NCI-H1417 treated with DMSO at 0.1 percent for 48 hours (cell line): ENCODE results near the gene TCF19.

ENCODE experiments used
- DNase-seq: peaks from one replicate; lab custom pipeline; 2025; lab: John Stamatoyannopoulos, UW

Gene TCF19

GRCh38 chr6:31128093-31128676, 30.2 kb upstream of the TCF19 start:
- DNase-seq = no peak

- no peak for DNase-seq
These were observed 29.3 kb upstream of the TCF19 start for GRCh38 chr6:31129130-31129529.

- no peak for DNase-seq
These were observed 27.6 kb upstream of the TCF19 start for GRCh38 chr6:31130751-31131150.

- DNase-seq = no peak
These were observed 26.8 kb upstream of the TCF19 start for GRCh38 chr6:31131595-31131994.

- no peak for DNase-seq
These were observed 25.6 kb upstream of the TCF19 start for GRCh38 chr6:31132806-31133205.

GRCh38 chr6:31135710-31136109, 22.7 kb upstream of the TCF19 start:
- no peak for DNase-seq

- DNase-seq = no peak
These were observed 19.4 kb upstream of the TCF19 start, which contains the start of gene PSORS1C2 for GRCh38 chr6:31138982-31139381. PSORS1C2 (minus strand) TSS chr6:31139066; CDS start chr6:31139026, 40 bp downstream.

- DNase-seq = no peak
These were observed 18.8 kb upstream of the TCF19 start for GRCh38 chr6:31139599-31139998.

GRCh38 chr6:31140643-31141042, 17.7 kb upstream of the TCF19 start:
- DNase-seq = no peak

- DNase-seq = no peak
These were observed 16.0 kb upstream of the TCF19 start for GRCh38 chr6:31142361-31142761.

GRCh38 chr6:31143148-31143547, 15.2 kb upstream of the TCF19 start:
- no peak for DNase-seq

GRCh38 chr6:31144296-31144969, 14.0 kb upstream of the TCF19 start:
- no peak for DNase-seq

GRCh38 chr6:31144970-31145340, 13.4 kb upstream of the TCF19 start:
- no peak for DNase-seq

- DNase-seq = no peak
These were observed 13.0 kb upstream of the TCF19 start for GRCh38 chr6:31145386-31145785.

GRCh38 chr6:31149827-31150447, 8.5 kb upstream of the TCF19 start:
- DNase-seq = no peak

GRCh38 chr6:31152781-31153180, 5.6 kb upstream of the TCF19 start:
- no peak for DNase-seq

- DNase-seq = no peak
These were observed 4.0 kb upstream of the TCF19 start for GRCh38 chr6:31154436-31154835.

- DNase-seq = no peak
These were observed 1.7 kb upstream of the TCF19 start for GRCh38 chr6:31156641-31157040.

GRCh38 chr6:31157513-31158139, 763 bp upstream of the TCF19 start, which contains the start of gene CCHCR1:
CCHCR1 (minus strand) TSS chr6:31157802; CDS start chr6:31157600, 202 bp downstream.
- no peak for DNase-seq

- no peak for DNase-seq
These were observed 770 bp downstream of the TCF19 start for GRCh38 chr6:31158863-31159855.

- no peak for DNase-seq
These were observed 3.1 kb downstream of the TCF19 start for GRCh38 chr6:31161216-31162126.
